ENCODE results near the gene FAM222A. TPM values are rescaled to one million over a fixed set of nuclear protein-coding genes. Genes with fewer than 3 reads are reported as not detected.

The FAM222A gene
- 4.1 TPM for total RNA-seq (ENCODE audit: insufficient read depth, low replicate concordance)

DNA sequence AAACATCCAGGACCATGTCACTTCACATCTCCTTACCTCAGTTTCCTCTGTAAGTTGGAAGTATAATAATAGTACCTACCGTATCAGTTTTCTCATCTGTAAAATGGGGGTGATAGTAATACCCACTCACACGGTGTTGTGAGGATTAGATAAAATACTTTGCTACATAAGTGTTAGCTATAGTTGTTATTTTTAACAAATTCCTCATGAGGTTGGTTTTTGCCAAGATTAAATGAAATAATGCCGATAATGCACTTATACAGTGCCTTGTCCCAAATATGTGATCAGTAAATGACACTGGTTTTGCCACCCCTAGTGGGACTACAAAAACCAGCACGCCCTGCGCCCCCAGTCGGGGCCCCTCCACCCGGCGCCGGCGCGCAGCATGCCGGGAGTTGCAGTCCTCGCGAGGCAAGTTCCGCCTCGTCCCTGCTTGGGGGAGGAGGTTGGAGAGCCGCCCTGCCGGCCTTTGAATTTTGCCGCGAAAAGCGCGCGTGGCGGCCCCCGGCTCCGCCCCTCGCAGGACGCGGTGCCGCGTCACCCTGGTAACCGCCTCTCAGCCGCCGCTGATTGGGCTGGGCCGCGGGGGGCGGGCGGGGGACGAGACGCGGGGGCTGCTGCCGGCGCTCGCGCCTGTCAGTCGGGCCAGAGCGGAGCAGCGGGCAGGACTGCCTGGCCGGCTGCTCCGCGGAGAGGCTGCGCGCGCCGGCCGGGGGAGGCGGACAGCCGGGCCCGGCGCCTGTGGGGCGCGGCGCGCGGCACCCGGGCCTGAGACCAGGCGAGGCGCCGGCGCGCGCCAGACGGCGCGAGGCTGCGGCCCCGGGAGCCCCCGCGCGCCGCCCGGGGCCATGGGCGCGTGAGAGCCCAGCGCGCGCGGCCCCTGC lies at the start of gene FAM222A:
FAM222A (plus strand) TSS at position 639 of the 884 bp plus-strand sequence. CDS start 30,322 bp downstream, outside the sequence.
- DNase-seq (ENCODE audit: low spot score): peak; percentile 97

GRCh38 chr12:109664402-109664801 lies 49.2 kb upstream of the FAM222A start:
- DNase-seq (ENCODE audit: low spot score): no peak

DNA sequence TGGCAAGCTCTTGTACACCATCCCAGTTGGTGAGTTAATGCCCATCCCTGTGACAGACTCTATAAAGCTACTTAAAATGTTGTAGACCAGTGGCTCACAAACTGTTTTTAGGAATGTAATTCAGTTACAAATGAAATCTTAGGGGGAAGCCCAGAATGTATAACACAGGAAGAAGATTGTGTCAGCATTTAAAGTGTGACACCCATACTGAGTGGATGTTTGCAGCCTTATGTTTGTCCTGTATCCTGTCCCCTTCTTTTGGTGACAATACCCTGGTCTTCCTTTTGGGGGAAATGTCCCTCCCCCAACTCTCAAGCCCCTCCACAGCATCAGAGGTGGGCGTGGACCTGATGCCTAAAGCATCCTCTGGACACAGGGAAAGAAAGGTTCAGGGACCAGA lies 47.6 kb upstream of the FAM222A start:
- DNase-seq (ENCODE audit: low spot score): no peak

- DNase-seq (ENCODE audit: low spot score): no peak
Measured at GRCh38 chr12:109670731-109671130, 42.9 kb upstream of the FAM222A start.

DNA sequence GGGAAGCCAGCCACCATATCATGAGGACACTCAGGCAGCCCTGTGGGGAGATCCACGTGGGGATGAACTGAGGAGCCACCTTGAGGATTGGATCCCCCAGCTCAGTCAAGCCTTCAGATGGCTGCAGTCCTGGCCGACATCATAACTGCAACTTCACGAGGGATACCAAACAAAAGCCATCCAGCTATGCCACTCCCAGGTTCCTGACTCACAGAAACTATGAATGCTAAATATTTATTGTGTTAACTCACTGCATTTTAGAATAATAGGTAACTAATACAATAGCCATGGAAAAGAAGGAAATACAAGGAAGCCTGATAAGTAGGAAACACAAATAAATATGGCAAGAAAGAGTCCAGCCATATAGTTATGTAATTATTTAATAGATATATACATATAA lies 42.1 kb upstream of the FAM222A start:
- no peak for DNase-seq (ENCODE audit: low spot score)

DNA sequence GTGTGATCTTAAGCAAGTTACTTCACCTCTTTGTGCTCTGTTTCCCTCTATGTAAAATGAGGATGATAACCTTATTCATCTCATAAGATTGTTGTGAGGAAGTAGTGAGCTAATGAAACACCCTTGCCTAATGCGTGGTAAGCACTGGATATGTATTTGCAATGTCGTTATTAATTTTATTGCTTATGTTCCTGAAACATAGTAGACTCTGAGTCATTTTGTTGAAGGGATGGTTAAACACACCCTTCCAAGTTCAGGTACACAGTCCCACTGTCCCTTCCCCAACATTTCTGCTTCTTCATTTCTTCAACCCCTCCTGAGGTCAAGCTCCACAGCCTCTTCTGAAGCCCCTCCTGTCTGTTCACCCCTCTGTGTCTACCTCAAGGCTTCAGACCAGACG lies 40.2 kb upstream of the FAM222A start:
- DNase-seq (ENCODE audit: low spot score): no peak

DNA sequence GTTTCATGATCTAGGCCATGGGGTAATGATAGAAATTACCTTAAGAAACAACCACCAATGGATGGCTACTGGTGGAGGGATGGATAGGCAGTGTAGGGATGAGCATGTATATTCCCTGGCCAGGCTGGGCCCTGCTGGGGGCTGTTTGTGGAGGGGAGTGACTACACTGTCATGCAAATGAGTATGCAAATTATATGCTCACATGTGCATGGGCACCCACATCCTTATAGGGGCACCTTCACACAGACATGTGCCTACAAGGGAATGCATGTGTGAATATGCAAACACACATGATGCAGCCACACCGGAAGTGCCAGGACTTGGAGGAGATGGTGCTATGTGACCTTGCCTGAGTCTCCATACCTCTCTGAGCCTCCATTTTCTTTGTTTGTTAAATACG lies 39.7 kb upstream of the FAM222A start:
- no peak for DNase-seq (ENCODE audit: low spot score)

DNA sequence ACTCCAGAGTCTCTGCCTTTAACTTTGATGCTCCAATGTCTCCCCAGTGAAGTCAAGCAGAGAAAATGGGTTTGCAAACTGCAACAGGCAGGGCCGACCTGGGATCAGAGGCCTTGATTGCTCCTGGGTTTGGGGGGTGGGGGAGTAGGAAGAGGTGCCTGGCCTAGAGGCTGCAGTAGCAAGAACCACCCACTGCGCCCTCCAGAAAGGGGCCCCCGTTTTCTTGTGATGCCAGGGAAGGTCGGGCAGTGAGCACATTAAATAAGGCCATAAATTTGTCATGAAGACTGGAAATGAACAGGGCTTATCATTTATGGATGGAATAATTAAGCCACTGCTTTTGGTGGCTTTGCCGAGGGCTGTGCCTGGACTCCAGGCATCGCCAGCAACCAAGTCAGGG lies 38.2 kb upstream of the FAM222A start:
- no peak for DNase-seq (ENCODE audit: low spot score)

- no peak for DNase-seq (ENCODE audit: low spot score)
Measured at GRCh38 chr12:109677279-109677691, 36.3 kb upstream of the FAM222A start.

DNA sequence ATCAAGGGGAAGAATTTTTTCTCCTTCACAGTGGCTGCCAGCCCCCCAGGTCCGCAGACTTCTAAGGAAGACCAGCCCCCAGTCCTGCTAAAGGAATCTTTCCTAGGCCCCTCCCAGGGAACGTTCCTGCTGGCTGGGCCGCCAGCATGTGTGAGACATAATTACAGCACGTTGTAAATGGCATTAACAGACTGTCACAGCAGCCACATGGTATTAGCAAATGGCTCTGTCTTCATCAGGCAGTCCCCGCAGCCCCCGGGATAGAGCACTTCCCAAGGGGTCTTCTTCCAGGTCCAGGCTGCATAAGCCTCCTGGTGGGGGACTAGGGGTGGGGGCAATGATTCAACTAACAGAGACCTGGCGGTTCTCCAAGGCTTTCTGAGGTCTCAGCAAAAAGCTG lies 34.9 kb upstream of the FAM222A start:
- no peak for DNase-seq (ENCODE audit: low spot score)

DNA sequence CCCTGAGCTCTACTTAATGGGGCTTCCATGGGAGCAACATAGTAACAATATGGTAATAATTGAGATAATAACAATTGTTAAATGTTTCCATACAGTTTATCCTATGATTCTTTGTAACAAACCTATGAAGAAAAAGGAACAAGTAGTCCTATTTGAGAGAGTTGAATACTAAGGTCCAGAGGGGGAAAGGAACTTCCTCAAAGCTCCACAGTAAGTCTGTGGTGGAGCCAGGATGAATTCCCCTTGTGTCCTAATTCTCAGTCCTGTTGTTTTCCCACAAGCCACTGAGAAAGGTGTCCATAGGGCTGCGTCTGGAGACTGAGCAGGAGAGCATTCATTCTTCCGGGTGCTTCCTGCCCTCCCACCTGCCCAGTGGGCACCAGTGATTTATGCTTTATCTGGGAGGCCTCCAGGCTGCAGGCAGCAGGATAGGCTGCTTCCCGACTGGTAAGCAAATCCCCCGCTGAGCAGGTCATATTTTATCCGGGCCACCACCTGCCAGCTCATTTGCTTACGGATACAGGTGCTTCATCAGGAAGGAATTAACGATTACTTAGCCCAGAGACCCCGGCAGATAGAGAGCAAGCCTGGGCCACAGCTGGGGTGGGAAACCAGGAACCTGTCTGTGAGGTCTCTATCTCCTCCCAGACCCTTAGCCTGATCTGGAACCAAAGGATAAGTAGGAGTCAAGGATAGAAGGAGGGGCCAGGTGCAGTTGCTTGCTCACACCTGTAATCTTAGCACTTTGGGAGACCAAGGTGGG lies 33.9 kb upstream of the FAM222A start:
- no peak for DNase-seq (ENCODE audit: low spot score)

DNA sequence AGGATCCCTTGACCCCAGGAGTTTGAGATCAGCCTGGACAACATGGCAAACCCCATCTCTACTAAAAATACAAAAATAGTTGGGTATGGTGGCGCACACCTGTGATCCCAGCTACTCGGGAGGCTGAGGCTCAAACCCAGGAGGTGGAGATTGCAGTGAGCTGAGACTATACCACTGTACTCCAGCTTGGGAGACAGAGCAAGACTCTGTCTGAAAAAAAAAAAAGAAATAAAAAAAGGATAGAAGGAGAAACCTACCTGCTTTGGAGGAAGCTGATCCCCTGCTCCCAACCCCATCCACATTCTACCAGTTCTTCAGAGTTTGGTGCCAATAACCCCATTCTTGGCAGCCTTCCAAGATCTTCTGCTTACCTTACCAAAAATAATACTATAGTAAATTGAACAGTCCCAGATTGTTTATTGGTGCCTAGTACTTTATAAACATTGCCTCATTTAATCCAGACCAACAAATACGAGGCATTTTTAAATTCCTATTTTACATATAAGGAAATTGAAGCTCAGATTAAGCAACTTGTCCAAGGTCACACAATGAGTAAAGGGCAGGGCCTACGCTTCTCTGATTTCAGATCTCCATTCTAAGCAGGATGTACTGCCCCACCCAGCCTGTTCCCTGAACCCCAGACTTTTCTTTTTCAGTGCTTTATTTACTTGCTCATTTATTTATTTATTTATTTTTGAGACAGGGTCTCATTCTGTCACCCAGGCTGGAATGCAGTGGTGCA lies 33.2 kb upstream of the FAM222A start:
- DNase-seq (ENCODE audit: low spot score): no peak

DNA sequence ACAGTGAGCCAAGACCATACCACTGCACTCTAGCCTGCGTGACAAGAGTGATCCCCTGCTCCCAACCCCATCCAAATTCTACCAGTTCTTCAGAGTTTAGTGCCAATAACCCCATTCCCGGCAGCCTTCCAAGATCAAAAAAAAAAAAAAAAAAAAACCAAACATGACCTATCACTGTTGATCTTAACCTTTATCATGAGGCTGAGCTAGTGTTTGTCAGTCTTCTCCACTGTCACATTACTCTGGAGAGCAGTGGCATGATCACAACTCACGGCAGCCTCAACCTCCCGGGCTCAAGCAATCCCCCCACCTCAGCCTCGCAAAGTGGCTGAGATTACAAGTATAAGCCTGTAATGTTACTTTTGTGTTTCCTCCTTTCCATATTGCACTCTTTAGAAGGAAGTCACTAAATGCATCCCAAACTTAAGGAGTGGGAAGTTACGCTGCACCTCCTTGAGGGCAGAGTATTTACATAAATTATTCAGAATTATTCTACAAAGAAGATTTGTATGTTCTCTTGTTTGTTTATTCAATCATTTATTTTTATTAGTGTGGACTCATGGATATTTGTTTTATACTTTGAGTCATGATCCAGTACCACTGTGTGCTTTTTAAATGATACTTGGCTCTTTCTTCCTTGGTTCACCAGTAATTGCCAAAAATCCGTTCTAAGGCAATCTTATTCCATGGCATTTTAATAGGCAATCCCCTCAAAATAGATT lies 31.5 kb upstream of the FAM222A start:
- DNase-seq (ENCODE audit: low spot score): no peak

DNA sequence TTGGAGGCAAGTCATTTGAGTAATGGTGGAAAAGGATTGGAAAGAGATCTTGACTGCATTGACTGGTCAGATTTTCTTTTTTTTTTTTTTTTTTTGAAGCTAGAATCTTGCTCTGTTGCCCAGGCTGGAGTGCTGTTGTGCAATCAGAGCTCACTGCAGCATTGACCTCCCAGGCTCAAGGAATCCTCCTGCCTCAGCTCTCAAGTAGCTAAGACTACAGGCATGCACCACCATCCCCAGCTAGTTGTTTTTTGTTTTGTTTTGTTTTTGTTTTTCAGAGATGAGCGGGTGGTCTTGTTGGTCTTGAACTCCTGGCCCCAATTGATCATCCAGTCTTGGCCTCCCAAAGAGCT lies 30.9 kb upstream of the FAM222A start:
- DNase-seq (ENCODE audit: low spot score): no peak

DNA sequence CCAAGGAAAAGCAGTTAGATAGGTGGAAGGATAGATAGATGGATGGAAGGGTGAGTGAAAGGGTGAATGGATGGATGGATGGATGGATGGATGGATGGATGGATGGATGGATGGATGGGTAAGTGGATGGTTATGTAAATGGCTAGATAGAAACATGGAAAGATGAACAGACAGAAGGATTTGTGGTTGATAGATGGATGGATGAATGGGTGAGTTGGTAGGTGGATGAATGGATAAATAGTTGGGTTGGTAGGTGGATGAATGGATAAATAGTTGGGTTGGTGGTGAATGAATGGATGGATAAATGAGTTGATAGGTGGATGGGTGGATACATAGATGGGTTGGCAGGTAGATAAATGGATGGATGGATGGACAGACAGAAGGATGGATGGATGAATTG lies 30.3 kb upstream of the FAM222A start:
- no peak for DNase-seq (ENCODE audit: low spot score)

DNA sequence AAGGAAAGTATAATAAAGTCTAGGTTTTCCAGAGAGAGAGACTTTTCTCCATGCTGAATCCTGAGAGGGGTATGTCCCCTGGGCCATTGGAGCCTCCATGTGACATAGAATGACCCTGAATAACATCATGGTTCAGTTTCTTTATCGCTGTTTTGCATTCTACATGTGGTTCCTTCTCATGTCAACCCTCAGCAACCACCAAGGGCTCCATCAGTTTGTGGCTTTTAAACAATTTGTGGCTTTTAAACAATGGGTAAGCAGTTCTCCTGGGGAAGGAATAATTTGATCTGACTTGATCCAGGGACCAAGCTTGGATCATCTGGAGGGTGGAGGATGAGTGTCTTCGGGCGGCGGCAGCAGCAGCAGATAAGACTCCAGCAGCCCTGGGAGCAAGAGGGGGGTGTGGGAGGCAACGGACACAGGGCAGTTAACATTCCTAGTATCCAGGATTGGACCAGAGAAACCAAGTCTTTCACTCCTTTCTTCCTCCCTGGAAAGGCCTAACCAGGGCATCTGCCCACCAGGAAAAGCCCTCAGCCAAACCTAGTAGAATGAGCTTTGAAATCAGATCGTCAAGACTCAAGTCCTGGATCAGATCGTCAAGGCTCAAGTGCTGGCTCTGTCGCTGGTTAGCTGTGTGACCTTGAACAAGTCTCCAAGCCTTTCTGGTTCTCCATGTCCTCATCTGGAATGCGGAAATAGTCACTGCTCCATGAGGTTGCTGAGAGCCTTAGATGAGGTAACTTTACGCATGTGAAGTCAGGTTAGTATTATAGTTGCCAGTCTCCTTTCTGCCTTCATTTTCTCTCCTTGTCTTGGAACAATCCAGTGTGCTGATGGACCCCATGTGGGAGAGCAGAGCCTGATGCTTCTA lies 27.8 kb upstream of the FAM222A start:
- DNase-seq (ENCODE audit: low spot score): peak; percentile 22

DNA sequence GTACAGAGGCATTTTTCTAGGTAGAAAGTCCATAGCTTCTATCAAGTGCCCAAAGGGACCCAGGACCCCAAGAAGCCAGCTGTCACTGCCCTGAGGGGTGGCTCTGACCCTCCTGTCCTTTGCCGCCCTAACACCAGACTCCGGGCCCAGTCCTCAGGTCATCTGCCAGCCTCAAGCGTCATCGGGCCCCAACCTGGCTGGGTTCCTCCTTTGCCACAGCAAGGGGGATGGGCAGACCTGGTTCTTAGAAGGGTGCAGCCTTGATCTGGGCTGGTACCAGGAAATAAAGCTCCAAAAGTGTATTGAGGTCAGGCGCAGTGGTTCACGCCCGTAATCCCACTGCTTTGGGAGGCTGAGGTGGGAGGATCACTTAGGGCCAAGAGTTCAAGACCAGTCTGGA lies 27.1 kb upstream of the FAM222A start:
- DNase-seq (ENCODE audit: low spot score): no peak

GRCh38 chr12:109687250-109687649 lies 26.4 kb upstream of the FAM222A start:
- DNase-seq (ENCODE audit: low spot score): no peak

GRCh38 chr12:109689426-109689825 lies 24.2 kb upstream of the FAM222A start:
- DNase-seq (ENCODE audit: low spot score): no peak

GRCh38 chr12:109693160-109693559 lies 20.5 kb upstream of the FAM222A start:
- DNase-seq (ENCODE audit: low spot score): no peak

Measured in umbilical cord (tissue), 2 donors.